22Rv1 (cell line): ENCODE measurements around the gene CEP41.

Experiments used
- CTCF ChIP-seq: fragments of 450-650 bp; IDR thresholded peaks from 2 replicates; pipeline ENCODE4 v1.5.1; 2017; ENCODE audit warnings: mild to moderate bottlenecking
- ZFX ChIP-seq: fragments of 450-650 bp; IDR thresholded peaks from 2 replicates; pipeline ENCODE4 v1.6.1; 2017; ENCODE audit warnings: antibody characterized with exemption, borderline replicate concordance

- TF ChIP-seq ZFX = no peak
- no peak for TF ChIP-seq CTCF
Observed at GRCh38 chr7:130393841-130394411, 46.9 kb downstream of the CEP41 start.
